CD4-positive, CD25-positive, alpha-beta regulatory T cell (primary cell): Measurements from ENCODE around the gene FOXL2NB. TPM values are rescaled to one million over a fixed set of nuclear protein-coding genes. Genes with fewer than 3 reads are reported as not detected.

Experiments used
- ATAC-seq, 2 donors: fragments of 150-1000 bp; cut with Tn5 transposase; one replicate each; pipeline ENCODE4 v1.10.0; 2021; ENCODE audit warnings: low read depth in 2 of 2, moderate number of reproducible peaks in 2 of 2, moderate library complexity in 1 of 2
- DNase-seq, 3 donors: peaks; one replicate each; pipeline versions ENCODE4 v3.0.0 to v3.0.0-alpha.2; 2012 to 2022; ENCODE audit warnings: mixed read lengths in 1 of 3
- H3K27ac ChIP-seq: one replicate; pipeline ENCODE4 v1.7.0; 2013; ENCODE audit warnings: mild to moderate bottlenecking, low read length; ENCODE audit not compliant: insufficient read depth, poor library complexity, severe bottlenecking
- H3K27me3 ChIP-seq: one replicate; pipeline ENCODE4 v1.7.0; 2013; ENCODE audit warnings: low read length; ENCODE audit not compliant: control insufficient read depth, insufficient read depth
- H3K36me3 ChIP-seq: one replicate; pipeline ENCODE4 v1.7.0; 2013; ENCODE audit warnings: mild to moderate bottlenecking, low read length, moderate library complexity; ENCODE audit not compliant: control insufficient read depth, insufficient read depth
- H3K4me1 ChIP-seq: 2 replicates; pipeline ENCODE4 v1.7.0; 2013; ENCODE audit warnings: mild to moderate bottlenecking, low read length; ENCODE audit not compliant: insufficient read depth, control insufficient read depth, poor library complexity, severe bottlenecking
- H3K4me3 ChIP-seq: one replicate; pipeline ENCODE4 v1.7.0; 2013; ENCODE audit warnings: low read depth, mild to moderate bottlenecking, low read length, moderate library complexity
- H3K9me3 ChIP-seq, 2 experiments: 1 replicate in 1 of 2; 2 replicates in 1 of 2; pipeline ENCODE4 v1.7.0; 2013; ENCODE audit warnings: low read length in 2 of 2, mild to moderate bottlenecking in 1 of 2, moderate library complexity in 1 of 2; ENCODE audit not compliant: control insufficient read depth in 2 of 2
- H3K27ac Mint-ChIP-seq, 3 donors: one replicate each; pipeline ENCODE4 v1.8.0; 2020 to 2022; ENCODE audit warnings: mild to moderate bottlenecking in 3 of 3, mixed read lengths in 3 of 3, moderate library complexity in 2 of 3
- H3K27me3 Mint-ChIP-seq: one replicate; pipeline ENCODE4 v1.8.0; 2022; ENCODE audit warnings: mild to moderate bottlenecking, mixed read lengths
- H3K36me3 Mint-ChIP-seq: one replicate; pipeline ENCODE4 v1.8.0; 2020; ENCODE audit warnings: mixed read lengths
- H3K4me1 Mint-ChIP-seq, 4 donors: one replicate each; pipeline ENCODE4 v1.8.0; 2020 to 2022; ENCODE audit warnings: mixed read lengths in 4 of 4, mild to moderate bottlenecking in 1 of 4
- H3K4me3 Mint-ChIP-seq, 4 donors: one replicate each; pipeline ENCODE4 v1.8.0; 2020 to 2022; ENCODE audit warnings: mild to moderate bottlenecking in 4 of 4, mixed read lengths in 4 of 4, moderate library complexity in 3 of 4
- H3K9me3 Mint-ChIP-seq, 7 donors: one replicate each; pipeline ENCODE4 v1.8.0; 2020 to 2022; ENCODE audit warnings: mixed read lengths in 7 of 7, mild to moderate bottlenecking in 3 of 7, moderate library complexity in 2 of 7
- polyA plus RNA-seq, 4 donors: library from polyadenylated mRNA; unstranded; fragments of 300-500 nt; fragmentation: Illumina TruSeq; gene quantifications; one replicate each; pipeline ENCODE4 v1.2.3, GENCODE V29; 2021
- total RNA-seq: library from RNA; stranded (reverse); gene quantifications from one replicate; pipeline ENCODE4 v1.2.3, GENCODE V29; 2022

FOXL2NB gene
- total RNA-seq: not detected
- polyA plus RNA-seq: not detected

GRCh38 chr3:138946663-138947494, at the start of gene FOXL2NB, which contains the start of gene FOXL2:
TSS of gene FOXL2NB (plus strand) at chr3:138947217. CDS start at chr3:138947365, 148 bp downstream.
TSS of gene FOXL2 (minus strand) at chr3:138947137. CDS start at chr3:138946722, 415 bp downstream.
- Histone ChIP-seq H3K9me3 (no peaks in the 10 kb centered on the region), H3K4me1 (peaks cover 46% of the 10 kb centered on the region), H3K36me3 (no peaks in the 10 kb centered on the region), H3K27ac (no peak within 1 kb of the TSS), H3K27me3 (peaks cover 45% of the 10 kb centered on the region), H3K4me3 (peak within 1 kb of the TSS; percentile 37)
- Mint-ChIP-seq H3K27me3 (peaks cover 79% of the 10 kb centered on the region), H3K36me3 (no peaks in the 10 kb centered on the region), H3K9me3 (peaks cover 0 to 5% (median 0%) of the 10 kb centered on the region in 7 donors), H3K4me1 (peaks cover 10 to 55% (median 19%) of the 10 kb centered on the region in 4 donors), H3K27ac (no peak within 1 kb of the TSS), H3K4me3 (peak within 1 kb of the TSS; percentile 55 to 83 (median 68))
- DNase-seq (no peak), ATAC-seq (no peak)

- Histone ChIP-seq H3K9me3 (no peaks in the 10 kb centered on the region), H3K4me3 (no peak overlapping the region), H3K27me3 (peaks cover 2% of the 10 kb centered on the region), H3K4me1 (no peaks in the 10 kb centered on the region), H3K27ac (no peak overlapping the region), H3K36me3 (no peaks in the 10 kb centered on the region)
- Mint-ChIP-seq H3K27me3 (peaks cover 4% of the 10 kb centered on the region), H3K36me3 (no peaks in the 10 kb centered on the region), H3K4me3 (no peak overlapping the region), H3K27ac (peak overlapping the region in 1 of 3 donors; percentile 52), H3K4me1 (no peaks in the 10 kb centered on the region), H3K9me3 (no peaks in the 10 kb centered on the region)
- ATAC-seq (no peak), DNase-seq (no peak)
These were observed 48.7 kb upstream of the FOXL2NB start for GRCh38 chr3:138898301-138898700.

- Mint-ChIP-seq H3K36me3 (no peaks in the 10 kb centered on the region), H3K9me3 (no peaks in the 10 kb centered on the region), H3K27ac (no peak overlapping the region), H3K27me3 (peaks cover 4% of the 10 kb centered on the region), H3K4me3 (no peak overlapping the region), H3K4me1 (no peaks in the 10 kb centered on the region)
- H3K27ac ChIP-seq: no peak overlapping the region
- no peaks in the 10 kb centered on the region for H3K4me1 ChIP-seq
- H3K27me3 ChIP-seq: peaks cover 2% of the 10 kb centered on the region
- no peaks in the 10 kb centered on the region for H3K9me3 ChIP-seq
- H3K36me3 ChIP-seq: no peaks in the 10 kb centered on the region
- no peak overlapping the region for H3K4me3 ChIP-seq
- no peak for ATAC-seq
- DNase-seq: no peak
These were observed 48.3 kb upstream of the FOXL2NB start for GRCh38 chr3:138898708-138899107.

DNA sequence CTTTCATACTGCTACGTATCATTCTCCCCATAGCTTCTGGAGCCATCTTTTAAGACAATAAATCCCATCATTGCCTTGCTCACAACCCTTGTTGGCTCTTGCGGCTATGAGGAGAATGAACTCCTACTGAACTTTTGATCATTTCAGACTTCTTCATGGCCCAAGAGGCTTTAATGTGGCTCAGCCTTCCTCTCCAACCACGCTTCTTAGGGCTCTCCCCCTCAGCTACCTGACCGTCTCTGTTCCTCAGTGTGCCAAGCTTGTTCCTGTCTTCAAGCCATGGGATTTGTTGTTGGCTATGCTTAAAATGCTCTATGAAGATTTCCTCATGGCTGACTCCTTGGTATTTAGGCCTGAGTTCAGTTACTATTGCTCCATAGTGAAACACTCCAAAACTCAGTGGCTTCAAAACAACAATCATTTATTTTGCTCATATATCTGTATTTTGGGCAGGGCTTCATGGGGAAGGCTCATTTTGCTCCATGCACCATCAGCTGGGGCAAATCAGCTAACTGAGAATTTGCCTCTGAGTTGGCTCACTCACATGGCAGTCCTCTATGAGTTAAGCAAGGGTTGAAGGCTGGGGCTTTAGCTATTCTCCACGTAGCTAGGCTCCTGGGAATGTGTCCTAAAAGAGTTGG, 47.5 kb upstream of the FOXL2NB start:
- H3K27ac ChIP-seq: no peak overlapping the region
- Mint-ChIP-seq H3K4me3 (no peak overlapping the region), H3K36me3 (no peaks in the 10 kb centered on the region), H3K27ac (no peak overlapping the region), H3K4me1 (no peaks in the 10 kb centered on the region), H3K27me3 (peaks cover 4% of the 10 kb centered on the region), H3K9me3 (no peaks in the 10 kb centered on the region)
- no peaks in the 10 kb centered on the region for H3K4me1 ChIP-seq
- ATAC-seq (no peak), DNase-seq (no peak)
- no peak overlapping the region for H3K4me3 ChIP-seq
- no peaks in the 10 kb centered on the region for H3K9me3 ChIP-seq
- H3K36me3 ChIP-seq: no peaks in the 10 kb centered on the region
- H3K27me3 ChIP-seq: peaks cover 2% of the 10 kb centered on the region

DNA sequence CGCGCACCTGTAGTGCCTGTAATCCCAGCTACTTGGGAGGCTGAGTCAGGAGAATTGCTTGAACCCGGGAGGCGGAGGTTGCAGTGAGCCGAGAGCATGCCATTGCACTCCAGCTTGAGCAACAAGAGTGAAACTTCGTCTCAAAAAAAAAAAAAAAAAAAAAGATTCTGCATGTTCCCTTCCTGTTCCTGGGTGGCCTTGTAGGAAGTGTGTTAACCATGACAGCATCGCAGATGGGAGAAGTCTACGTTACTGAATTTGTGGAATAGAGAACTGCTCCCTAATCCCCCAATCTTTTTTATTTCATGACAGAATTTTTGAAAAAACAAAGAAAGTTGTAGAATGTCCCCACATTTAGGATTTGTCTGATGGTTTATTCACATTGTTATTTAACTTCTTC, 45.5 kb upstream of the FOXL2NB start:
- no peak for DNase-seq
- H3K27me3 Mint-ChIP-seq: peaks cover 4% of the 10 kb centered on the region
- no peak overlapping the region for H3K4me3 ChIP-seq
- peaks cover 2% of the 10 kb centered on the region for H3K27me3 ChIP-seq
- no peak overlapping the region for H3K4me3 Mint-ChIP-seq
- no peak overlapping the region for H3K27ac Mint-ChIP-seq
- H3K36me3 Mint-ChIP-seq: no peaks in the 10 kb centered on the region
- H3K27ac ChIP-seq: no peak overlapping the region
- no peaks in the 10 kb centered on the region for H3K4me1 Mint-ChIP-seq
- H3K4me1 ChIP-seq: no peaks in the 10 kb centered on the region
- no peaks in the 10 kb centered on the region for H3K9me3 Mint-ChIP-seq
- H3K9me3 ChIP-seq: no peaks in the 10 kb centered on the region
- no peaks in the 10 kb centered on the region for H3K36me3 ChIP-seq
- no peak for ATAC-seq

DNA sequence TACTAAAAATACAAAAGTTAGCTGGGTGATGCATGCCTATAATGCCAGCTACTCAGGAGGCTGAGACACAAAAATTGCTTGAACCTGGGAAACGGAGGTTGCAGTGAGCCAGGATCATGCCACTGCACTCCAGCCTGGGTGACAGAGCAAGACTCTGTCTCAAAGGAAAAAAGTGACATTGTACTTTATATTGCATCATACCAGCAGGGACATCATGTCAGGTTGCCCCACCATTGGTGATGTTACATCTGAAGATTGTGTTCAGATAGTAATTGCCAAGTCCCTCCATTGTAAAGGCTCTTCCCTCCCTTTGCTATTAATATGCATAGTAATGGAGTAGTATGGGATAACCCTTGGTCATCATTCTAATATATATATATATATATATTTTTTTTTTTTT, 44.8 kb upstream of the FOXL2NB start:
- ATAC-seq (no peak), DNase-seq (no peak)
- no peaks in the 10 kb centered on the region for H3K27me3 Mint-ChIP-seq
- H3K9me3 ChIP-seq: no peaks in the 10 kb centered on the region
- H3K27ac Mint-ChIP-seq: no peak overlapping the region
- H3K27ac ChIP-seq: no peak overlapping the region
- H3K4me1 Mint-ChIP-seq: no peaks in the 10 kb centered on the region
- H3K36me3 ChIP-seq: no peaks in the 10 kb centered on the region
- no peak overlapping the region for H3K4me3 ChIP-seq
- peaks cover 2% of the 10 kb centered on the region for H3K27me3 ChIP-seq
- H3K9me3 Mint-ChIP-seq: no peaks in the 10 kb centered on the region
- H3K4me3 Mint-ChIP-seq: no peak overlapping the region
- H3K4me1 ChIP-seq: no peaks in the 10 kb centered on the region
- H3K36me3 Mint-ChIP-seq: no peaks in the 10 kb centered on the region

DNA sequence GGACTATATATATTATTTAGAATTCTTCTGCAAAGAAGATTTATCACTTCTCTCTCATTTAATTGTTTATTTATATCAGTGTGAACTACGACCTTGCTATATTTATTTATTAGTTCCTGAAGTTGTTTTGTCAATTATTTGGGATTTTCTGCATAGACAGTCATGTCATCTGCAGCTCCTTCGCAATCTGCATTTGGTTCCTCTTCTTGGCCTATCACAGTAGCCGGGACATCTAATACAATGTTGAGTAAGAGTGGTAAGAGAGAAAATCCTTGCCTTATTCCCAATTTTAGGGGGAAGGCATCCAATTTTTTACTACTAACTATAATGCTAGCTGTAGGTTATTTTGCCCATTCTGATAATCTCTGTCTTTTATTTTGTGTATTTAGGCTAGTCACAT, 39.5 kb upstream of the FOXL2NB start:
- ATAC-seq (no peak), DNase-seq (no peak)
- Histone ChIP-seq H3K9me3 (no peaks in the 10 kb centered on the region), H3K36me3 (no peaks in the 10 kb centered on the region), H3K27me3 (no peaks in the 10 kb centered on the region), H3K27ac (no peak overlapping the region), H3K4me3 (no peak overlapping the region), H3K4me1 (no peaks in the 10 kb centered on the region)
- Mint-ChIP-seq H3K9me3 (peaks cover 0 to 3% (median 0%) of the 10 kb centered on the region in 7 donors), H3K27ac (no peak overlapping the region), H3K27me3 (peaks cover 17% of the 10 kb centered on the region), H3K4me3 (no peak overlapping the region), H3K36me3 (no peaks in the 10 kb centered on the region), H3K4me1 (no peaks in the 10 kb centered on the region)
